Activated CD8-positive, alpha-beta memory T cell treated with anti-CD3 and anti-CD28 coated beads, Interleukin-2, amount 50 U/mL, for 24 hours (primary cell): ENCODE data around the gene SLC24A4.
"Not testable (repeated sequence)": the region's sequence is repeated elsewhere in the genome, so short reads cannot be mapped to it uniquely, and the experiment has no call there.

Source experiments
- DNase-seq: peaks from one replicate; pipeline ENCODE4 v3.0.0-alpha.2; 2020; ENCODE audit errors: extremely low read depth

SLC24A4 gene

GRCh38 chr14:92369097-92369496, 46.1 kb downstream of the SLC24A4 start:
- no peak for DNase-seq

GRCh38 chr14:92372230-92372629, 49.3 kb downstream of the SLC24A4 start:
- no peak for DNase-seq

DNA sequence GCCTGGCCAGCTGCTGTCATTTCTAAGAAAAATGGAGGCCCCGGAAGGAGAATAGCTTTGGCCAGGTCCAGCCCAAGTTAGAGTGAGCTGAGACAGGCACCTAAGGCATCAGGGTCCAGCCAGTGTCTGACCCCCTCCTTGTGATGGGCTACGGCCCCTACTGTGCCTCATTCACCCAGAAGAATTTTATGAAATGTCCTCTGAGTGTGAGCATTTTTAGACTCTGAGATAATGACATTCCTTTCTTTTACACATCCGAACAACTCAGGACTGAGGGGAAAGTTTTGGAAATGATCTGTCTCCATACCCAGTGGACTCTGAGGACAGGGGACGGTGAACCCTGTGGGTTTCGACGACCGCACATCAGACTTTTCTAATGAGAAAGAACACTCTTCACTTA, 50.4 kb downstream of the SLC24A4 start:
- DNase-seq: no peak

- no peak for DNase-seq
Measured at GRCh38 chr14:92380131-92380530, 57.2 kb downstream of the SLC24A4 start.

- DNase-seq: no peak
Measured at GRCh38 chr14:92380582-92380981, 57.6 kb downstream of the SLC24A4 start.

DNA sequence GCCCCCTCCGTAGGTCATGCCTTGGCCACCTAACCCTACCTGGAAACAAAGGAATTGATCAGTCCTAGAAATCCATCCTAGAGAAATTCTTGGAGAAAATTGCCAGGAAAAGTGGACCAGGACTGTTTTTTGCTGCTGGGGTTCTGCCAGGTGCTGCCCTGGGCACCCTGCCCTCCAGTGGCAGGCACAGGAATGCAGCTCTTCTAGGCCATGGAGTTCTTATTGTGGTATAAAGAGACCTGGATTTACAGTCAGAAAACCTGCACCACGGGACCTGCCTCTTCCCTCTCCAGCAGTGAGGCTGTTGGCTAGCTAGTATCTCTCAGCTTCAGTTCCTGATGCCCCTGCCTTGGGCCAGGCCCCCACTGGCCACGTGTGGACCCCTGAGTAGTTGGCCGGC, 59.7 kb downstream of the SLC24A4 start:
- DNase-seq: no peak

GRCh38 chr14:92383805-92384204, 60.8 kb downstream of the SLC24A4 start:
- DNase-seq: no peak

- DNase-seq: no peak
Measured at GRCh38 chr14:92384461-92385133, 61.6 kb downstream of the SLC24A4 start.

GRCh38 chr14:92385561-92385960, 62.6 kb downstream of the SLC24A4 start:
- no peak for DNase-seq

GRCh38 chr14:92386165-92386564, 63.2 kb downstream of the SLC24A4 start:
- DNase-seq: no peak

- DNase-seq: no peak
Measured at GRCh38 chr14:92386637-92387036, 63.7 kb downstream of the SLC24A4 start.

DNA sequence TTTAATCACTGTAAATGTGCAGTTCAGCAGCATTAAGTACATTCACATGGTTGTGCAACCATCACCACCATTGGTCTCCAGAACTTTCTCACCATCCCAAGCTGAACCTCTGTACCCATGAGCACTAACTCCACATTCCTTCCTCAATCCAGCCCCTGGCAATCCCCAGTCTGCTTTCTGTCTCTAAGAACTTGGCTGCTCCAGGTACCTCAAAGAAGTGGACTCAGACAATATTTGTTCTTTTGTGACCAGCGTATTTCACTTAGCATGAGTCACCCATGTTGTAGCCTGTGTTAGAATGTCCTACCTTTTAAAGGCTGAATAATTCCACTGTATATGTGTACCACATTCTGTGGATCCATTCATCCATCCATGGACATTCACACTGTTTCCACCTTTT, 64.6 kb downstream of the SLC24A4 start:
- DNase-seq: no peak

DNA sequence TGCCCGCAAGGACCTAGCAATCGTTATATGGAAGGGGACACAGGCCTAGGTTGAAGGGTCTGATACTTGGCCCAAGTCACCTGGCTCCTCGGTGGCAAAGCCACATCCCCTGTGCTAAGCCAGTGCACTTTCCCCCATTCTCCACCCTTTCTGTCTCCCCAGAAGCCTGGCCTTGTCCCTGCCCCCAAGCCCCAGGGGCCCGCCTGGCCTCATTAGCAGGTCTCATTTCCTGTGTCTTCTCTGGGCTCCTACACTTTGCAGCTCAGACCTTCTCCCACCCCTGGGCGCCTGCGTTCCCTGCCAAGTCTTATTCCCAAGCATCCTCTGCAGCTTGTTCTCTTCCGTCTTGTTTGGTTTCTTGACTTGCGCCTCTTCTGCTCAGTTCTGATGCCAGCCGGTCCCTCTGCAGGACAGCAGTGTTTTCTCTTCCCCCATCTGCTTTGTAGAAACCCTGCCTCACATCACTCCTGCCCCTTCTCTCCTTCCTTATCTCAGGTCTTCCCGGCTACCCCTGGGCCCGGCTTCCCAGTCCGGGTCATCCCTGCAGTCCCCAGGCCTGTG, 66.7 kb downstream of the SLC24A4 start:
- DNase-seq: no peak

DNA sequence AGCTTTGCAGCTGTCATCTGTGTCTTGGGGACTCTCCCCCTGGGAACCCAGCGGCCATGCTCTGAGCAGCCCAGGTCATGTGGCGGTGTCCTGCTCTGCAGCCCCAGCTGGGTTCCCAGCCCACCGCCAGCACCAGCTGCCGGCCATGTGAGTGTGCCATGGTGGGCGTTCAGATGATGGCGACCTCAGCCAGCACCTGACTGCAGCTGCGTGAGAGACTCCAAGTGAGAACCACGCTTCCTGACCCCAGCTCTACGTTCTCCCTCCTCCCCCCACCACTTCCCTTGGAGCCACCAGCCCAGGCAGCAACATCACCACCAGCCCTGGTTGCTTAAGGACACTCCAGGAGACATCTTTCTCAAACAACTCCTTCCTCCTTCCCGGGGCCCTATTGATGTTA, 68.8 kb downstream of the SLC24A4 start:
- DNase-seq: no peak

- no peak for DNase-seq
Measured at GRCh38 chr14:92392711-92393110, 69.7 kb downstream of the SLC24A4 start.

GRCh38 chr14:92397150-92397952, 74.4 kb downstream of the SLC24A4 start:
- DNase-seq: no peak

GRCh38 chr14:92397953-92398564, 75.1 kb downstream of the SLC24A4 start:
- DNase-seq: no peak

DNA sequence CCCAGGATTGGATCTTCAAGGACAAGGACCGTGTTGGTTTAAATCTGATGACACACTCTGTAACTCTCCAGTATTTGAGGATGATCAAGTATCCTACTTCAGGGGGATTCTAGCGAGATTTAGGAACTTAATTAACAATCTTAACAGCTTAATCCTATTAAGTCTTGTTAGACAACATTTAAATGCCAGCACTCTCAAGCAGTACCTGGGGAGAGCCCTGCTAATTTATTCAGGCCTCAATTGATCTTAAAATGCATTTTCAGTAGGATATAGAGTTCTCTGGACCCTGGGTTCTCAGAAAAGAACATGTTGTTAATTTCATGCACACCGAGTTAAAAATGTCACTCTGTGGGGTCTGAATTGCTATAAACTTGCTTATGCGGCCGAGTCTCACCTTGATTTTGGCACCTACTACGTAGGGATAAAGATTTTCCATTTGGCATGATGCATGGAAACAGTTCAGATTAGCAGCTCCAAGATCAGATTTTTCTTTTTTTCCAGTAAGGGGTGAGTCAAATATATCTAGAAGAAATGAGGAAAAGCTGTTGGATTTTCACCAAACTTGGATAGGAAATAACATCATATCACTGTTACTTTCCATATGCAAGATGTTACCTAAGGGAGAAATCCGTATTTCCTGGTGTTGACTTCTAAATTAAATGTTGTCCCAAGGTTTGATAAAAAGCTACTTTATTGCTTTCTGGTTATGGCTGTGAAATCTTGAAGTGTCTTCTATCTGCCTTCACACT, 76.1 kb downstream of the SLC24A4 start:
- no peak for DNase-seq

GRCh38 chr14:92400579-92401444, 77.8 kb downstream of the SLC24A4 start:
- DNase-seq: no peak

GRCh38 chr14:92401561-92401960, 78.6 kb downstream of the SLC24A4 start:
- no peak for DNase-seq

DNA sequence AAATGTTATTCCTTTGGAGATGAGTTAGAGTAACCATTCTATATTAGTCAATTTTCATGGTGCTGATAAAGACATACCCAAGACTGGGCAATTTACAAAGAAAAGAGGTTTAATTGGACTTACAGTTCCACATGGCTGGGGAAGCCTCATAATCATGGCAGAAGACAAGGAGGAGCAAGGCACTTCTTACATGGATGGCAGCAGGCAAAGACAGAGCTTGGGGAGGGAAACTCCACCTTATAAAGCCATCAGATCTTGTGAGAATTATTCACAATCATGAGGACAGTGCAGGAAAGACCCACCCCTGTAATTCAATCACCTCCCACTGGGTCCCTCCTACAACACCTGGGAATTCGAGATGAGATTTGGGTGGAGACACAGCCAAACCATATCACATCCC, 79.5 kb downstream of the SLC24A4 start:
- not testable (repeated sequence) for DNase-seq
